ENCODE measurements around the gene RABGAP1L.
A peak's percentile ranks its signal among the peaks of the same experiment; 100 is the strongest.
"Not testable (repeated sequence)": the region's sequence is repeated elsewhere in the genome, so short reads cannot be mapped to it uniquely, and the experiment has no call there.

The RABGAP1L gene

DNA sequence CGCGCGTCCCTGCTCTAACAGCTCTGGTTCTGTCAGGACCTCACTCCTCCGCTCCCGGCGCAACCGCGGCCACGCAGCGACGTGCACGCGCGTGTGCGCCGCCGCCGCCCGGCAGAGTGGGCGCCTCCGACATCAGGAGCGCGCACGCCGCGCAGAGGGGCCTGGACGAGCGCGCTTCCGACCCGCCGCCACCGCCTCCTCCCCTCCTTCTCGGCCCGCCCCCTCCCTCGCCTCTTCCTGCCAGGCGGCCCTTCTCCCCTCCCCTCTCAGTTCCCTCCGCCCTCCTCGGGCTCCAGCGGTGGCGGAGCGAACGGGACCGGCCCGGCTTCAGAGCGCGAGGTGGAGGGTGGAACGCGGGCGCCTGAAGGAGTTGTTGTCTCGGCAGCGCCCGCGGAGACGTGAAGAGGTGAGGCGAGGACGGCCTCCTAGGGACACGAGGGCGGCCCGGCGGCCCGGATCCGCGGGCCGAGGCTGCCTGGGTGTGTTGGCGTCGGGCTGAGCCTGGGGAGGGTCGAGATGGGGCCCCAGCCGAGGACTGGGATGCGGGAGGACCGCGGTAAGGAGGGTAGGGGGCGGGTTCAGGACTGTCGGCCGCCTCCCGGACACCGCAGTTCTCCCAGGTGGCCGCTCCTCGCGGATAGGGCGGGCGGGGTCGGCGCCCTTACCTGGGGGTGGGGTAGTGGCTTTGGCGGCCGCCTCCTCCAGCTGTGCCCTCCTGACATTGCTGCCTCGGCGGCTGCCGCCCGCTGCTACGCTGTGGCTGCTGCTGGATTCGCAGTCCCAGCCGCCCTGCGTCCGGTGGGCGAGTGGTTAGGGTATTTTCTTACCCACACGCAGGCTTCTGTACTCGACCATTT, at the start of gene RABGAP1L:
Gene RABGAP1L (plus strand): TSS at position 269 of the 857 bp plus-strand sequence.
- peak; percentile 91 for DNase-seq

DNA sequence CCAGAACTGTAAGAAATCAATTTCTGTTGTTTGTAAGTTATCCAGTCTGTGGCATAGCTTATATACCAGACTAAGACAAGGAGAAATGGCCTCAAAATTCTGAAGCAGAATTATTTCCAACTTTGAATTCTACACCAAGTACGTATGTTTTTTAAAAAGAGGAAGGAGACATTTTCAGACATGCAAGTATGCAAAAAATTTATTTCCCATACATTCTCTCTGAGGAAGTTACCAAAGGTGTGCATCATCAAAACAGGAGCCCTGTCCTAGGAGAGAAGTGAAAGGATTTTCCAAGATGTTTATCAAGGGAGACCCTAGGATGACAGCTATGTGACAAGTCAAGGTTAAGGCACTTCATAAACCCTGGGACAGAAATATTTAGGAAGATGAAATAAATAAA, 49.3 kb upstream of the RABGAP1L start:
- DNase-seq: no peak

DNA sequence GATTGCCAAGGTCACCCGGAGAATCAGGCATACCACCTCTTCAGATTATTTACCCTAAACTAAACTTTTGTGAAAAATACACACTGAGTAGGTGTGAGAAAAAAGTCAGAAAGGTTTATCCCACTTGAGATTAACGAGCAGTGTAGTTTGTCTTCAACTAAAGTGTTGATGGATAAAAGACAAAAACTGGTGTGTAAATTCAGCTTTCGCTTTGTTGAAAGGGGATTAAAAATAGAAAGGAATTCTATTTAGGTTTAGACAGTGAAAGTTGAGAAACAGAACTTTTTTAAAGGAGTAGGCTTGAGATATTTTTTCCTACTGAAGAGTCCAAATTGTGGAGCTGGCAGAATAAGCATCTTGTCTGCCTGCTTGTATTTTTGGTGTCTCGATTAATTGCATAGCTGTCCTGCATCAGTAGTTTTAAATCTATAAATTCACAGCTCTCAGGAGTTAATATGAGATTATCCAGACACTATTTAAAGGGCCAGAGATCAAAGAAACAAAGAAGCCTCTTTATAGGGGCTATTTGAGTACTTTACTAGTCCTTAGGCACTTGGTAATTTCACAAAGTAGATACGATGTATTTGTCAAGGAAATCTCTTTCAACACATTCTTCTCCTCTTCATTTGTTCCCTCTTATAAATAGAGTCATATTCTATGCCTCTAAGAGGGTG, 46.7 kb upstream of the RABGAP1L start:
- no peak for DNase-seq

- DNase-seq: no peak
These were observed 45.2 kb upstream of the RABGAP1L start for GRCh38 chr1:174114106-174114505.

DNA sequence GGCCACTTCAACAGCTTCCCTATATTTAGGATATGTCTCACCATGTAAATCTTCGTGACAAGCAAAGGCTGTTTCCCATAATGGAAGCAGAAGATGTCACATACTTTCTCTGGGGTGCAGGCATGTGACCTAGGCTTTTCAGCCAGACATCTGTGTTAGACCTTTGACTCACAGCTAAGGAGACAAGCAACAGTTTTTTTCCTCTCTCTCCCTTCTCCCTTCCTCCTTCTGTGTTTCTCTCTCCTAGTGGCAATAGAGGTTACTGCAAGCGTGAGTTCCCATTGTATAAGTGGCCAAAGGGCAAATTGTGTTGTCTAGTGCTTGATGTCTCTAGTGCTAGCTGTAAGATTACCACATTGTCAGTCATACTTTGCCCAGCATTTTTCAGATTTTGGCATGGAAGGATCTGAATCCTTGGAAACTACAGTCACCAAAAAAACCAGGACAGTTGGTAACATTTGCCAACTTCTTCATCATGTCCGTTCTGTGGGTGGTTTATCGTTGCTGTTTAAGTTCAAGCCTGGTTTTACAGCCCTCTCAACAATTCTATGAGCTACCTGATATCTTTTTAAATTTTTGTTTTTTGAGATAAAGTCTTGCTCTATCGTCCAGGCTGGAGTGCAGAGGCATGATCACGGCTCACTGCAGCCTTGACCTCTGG, 44.4 kb upstream of the RABGAP1L start:
- DNase-seq: no peak

- DNase-seq: no peak
These were observed 43.3 kb upstream of the RABGAP1L start for GRCh38 chr1:174116042-174116441.

- DNase-seq: no peak
These were observed 40.6 kb upstream of the RABGAP1L start for GRCh38 chr1:174118751-174119150.

GRCh38 chr1:174122318-174122717, 37.0 kb upstream of the RABGAP1L start:
- not testable (repeated sequence) for DNase-seq

DNA sequence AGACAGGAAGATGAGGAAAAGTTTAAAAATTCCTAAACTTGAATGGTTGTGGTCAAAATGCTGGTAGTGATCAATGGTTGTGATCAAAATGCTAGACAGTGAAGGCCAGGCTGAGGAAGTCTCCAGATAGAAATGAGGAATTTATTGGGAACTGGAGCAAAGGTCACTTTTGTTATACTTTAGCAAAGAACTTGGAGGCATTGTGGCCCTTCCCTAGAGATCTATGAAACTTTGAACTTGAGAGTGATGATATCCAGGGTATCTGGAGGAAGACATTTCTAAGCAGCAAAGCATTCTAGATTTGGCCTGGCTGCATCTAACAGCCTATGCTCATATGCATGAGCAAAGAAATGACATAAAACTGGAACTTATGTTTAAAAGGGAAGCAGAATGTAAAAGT, 35.5 kb upstream of the RABGAP1L start:
- DNase-seq: no peak

GRCh38 chr1:174127176-174127575, 32.1 kb upstream of the RABGAP1L start:
- not testable (repeated sequence) for DNase-seq

DNA sequence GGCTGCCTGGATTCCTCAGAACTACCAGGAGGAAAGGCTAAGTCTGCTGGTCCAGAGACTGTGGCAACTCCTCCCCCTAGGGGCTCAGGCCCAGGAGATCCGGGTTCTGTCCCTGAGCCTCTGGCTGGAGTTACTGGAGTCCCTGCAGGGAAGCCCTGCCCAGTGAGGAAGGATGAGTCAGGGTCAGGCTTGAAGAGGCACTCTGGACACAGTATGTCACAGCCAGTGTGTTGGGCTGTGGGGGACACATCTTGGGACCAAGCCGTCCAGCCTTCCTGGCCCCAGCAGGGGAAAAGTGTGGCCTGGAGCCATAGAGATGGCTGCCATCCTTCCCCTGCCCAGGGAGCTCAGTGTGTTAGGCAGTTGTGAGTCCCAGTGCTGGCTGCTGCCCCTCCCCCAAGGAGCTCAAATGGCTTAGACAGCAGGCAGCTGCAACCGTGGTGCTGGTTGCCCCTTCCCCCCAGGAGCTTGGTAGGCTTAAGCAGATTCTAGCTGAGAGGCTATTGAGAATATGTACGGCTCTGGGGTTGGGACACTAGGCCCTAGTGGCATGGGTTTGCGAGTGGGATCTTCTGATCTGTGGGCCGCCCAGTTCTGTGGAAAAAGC, 28.2 kb upstream of the RABGAP1L start:
- no peak for DNase-seq

GRCh38 chr1:174134003-174134659, 25.2 kb upstream of the RABGAP1L start:
- no peak for DNase-seq

DNA sequence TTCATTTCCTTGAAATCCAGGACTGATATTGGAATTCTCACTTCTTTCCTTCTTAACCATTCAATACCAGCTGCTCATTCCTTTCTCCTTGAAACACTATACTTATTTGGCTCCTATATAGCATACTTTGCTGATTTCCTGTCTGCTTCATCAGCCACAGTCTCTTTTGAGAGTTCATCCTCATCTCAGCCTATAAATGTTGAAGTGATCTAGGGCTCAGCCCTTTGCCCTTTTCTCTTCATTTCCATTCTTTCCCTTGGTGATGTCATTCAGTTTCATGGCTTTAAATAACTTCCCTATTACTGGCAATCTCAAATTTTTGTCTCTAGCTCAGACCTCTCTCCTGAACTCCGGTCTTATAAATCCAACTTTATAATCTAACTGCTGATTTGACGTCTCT, 24.1 kb upstream of the RABGAP1L start:
- no peak for DNase-seq

DNA sequence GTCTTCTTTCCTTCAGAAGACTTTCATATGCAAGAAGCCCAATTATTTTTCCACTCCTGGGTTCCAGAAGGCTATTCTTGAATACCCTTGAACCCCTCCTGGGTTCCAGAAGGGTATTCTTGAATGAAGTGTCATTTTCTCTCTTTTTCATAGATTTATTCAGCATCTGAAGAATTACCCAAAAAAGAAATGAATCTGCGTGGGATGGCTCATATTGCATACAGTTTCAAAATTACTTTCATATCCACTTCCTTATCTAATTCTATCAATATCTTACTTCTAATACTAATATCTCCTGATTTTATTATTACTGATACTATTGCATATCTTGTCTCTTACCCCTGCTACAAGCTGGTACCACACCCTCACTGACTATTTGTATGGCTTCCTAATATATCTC, 22.6 kb upstream of the RABGAP1L start:
- no peak for DNase-seq

DNA sequence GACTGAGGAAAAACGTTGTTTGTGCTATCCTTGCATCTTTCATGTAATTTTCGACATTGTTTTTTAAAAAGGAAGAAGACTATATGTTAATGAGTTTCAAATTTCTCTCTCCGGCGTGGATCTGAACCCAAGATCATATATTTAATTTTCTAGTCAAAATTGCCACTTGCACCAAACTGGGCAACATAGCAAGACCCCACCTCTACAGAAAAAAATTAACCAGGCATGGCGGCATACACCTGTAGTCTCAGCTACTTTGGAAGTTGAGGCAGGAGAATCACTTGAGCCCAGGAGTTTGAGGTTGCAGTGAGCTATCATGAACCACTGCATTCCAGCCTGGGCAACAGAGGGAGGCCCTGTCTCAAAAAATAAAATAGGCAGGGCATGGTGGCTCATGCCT, 16.5 kb upstream of the RABGAP1L start:
- no peak for DNase-seq

- not testable (repeated sequence) for DNase-seq
These were observed 15.5 kb upstream of the RABGAP1L start for GRCh38 chr1:174143727-174144396.

GRCh38 chr1:174144397-174144783, 14.9 kb upstream of the RABGAP1L start:
- not testable (repeated sequence) for DNase-seq

GRCh38 chr1:174149216-174149615, 10.1 kb upstream of the RABGAP1L start:
- no peak for DNase-seq

DNA sequence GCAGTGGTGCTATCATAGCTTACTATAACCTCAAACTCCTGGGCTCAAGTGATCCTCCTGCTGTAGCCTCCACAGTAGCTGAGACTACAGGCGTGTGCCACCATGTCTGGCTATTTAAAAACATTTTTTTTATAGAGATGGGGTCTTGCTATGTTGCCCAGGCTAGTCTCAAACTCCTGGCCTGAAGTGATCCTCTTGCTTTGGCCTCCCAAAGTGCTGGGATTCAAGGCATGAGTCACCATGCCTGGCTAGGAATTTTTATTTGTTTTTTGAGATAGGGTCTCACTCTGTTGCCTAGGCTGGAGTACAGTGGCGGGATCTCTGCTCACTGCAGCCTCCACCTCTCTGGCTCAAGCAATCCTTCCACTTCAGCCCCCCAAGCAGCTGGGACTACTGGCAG, 8.8 kb upstream of the RABGAP1L start:
- DNase-seq: no peak

DNA sequence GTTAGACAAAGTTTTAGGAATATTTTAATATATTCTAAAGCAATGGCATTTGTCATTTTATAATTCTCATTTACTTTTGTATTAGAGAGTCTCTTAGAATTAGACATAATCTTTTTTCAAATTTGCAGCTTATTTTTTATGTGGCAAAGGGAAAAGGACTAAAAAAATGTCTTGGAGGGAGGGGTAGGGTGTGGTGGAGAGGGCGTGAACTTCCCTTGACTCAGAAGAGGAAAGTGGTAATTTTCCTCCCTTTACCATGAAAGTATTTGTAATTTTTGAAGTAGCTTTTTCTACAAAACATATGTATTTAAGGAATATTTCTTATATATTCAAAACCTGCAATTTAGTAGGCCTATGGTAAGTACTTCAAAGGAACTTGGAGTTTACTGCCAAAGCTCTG, 6.9 kb upstream of the RABGAP1L start:
- no peak for DNase-seq

- no peak for DNase-seq
These were observed 6.1 kb upstream of the RABGAP1L start for GRCh38 chr1:174153085-174153824.

DNA sequence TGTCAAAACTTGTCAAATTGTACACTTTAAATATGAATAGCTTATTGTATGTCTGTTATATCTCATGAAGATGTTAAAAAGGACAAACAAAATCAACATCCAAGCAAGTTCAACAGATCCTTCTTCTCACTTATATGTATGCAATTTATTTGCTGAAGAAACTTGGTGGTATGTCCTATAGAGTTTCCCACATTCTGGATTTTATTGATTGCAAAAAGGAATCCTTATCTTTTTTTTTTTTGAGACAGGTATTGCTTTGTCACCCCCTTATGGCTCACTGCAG, 5.6 kb upstream of the RABGAP1L start:
- no peak for DNase-seq

All from stimulated activated CD4-positive, alpha-beta T cell treated with anti-CD3 and anti-CD28 coated beads, Interleukin-12 subunit alpha, Interleukin-12 subunit beta, amount 100 ng/mL, for 4 hours (primary cell).